GM12878 (cell line): ENCODE data around the gene RFX7. TPM values are rescaled to one million over a fixed set of nuclear protein-coding genes. Genes with fewer than 3 reads are reported as not detected.
A peak's percentile ranks its signal among the peaks of the same experiment; 100 is the strongest.

Experiments used
- ATAC-seq: fragments of 200-7000 bp; cut with Tn5 transposase; 3 replicates; pipeline ENCODE4 v1.9.1; 2020; ENCODE audit warnings: mild to moderate bottlenecking, moderate library complexity
- BruUV-seq: library from RNA; stranded (reverse); fragments of 400-500 nt; replicated peaks from 2 replicates; lab custom pipeline; 2021; lab: Mats Ljungman, UMichigan
- CTCF ChIA-PET: fragments of 300-600 bp; sonication (Branson Sonifier 250); formaldehyde crosslinking; extraction: SDS; loops from one replicate; lab custom pipeline; 2021; ENCODE audit warnings: inconsistent platforms; lab: Yijun Ruan, JAX
- POLR2A ChIA-PET: fragments of 350-600 bp; formaldehyde crosslinking; extraction: SDS; loops from one replicate; lab custom pipeline; 2021; ENCODE audit warnings: inconsistent platforms; lab: Charles Lee
- RAD21 ChIA-PET: fragments of 300-600 bp; sonication (Branson Sonifier 250); formaldehyde crosslinking; loops from one replicate; lab custom pipeline; 2023; ENCODE audit warnings: antibody characterized with exemption; ENCODE audit not compliant: unreplicated experiment; lab: Charles Lee
- SMC1A ChIA-PET: fragments of 300-600 bp; sonication (Branson Sonifier 250); formaldehyde crosslinking; loops from one replicate; lab custom pipeline; 2023; ENCODE audit not compliant: unreplicated experiment, uncharacterized antibody; lab: Charles Lee
- DNase-seq: peaks from one replicate; pipeline ENCODE4 v3.0.0-alpha.2; 2011; ENCODE audit warnings: low read depth, low spot score
- FAIRE-seq: peaks from 3 replicates; lab custom pipeline; 2011; peaks lifted over from hg19 to GRCh38; lab: Jason Lieb, UNC
- H2AFZ ChIP-seq: 2 replicates; pipeline ENCODE4 v1.6.0; 2011; ENCODE audit warnings: low read depth, low read length, control low read depth; ENCODE audit not compliant: control insufficient read depth
- H3K27ac ChIP-seq: 2 replicates; pipeline ENCODE4 v1.5.1; 2011; ENCODE audit warnings: control low read depth; ENCODE audit not compliant: control insufficient read depth, insufficient read depth
- H3K27me3 ChIP-seq, 2 experiments: replicated peaks in 1 of 2; 2 replicates each; pipeline versions ENCODE4 v1.6.0 to v1.6.1; 2011; ENCODE audit warnings: low read length in 1 of 2; ENCODE audit not compliant: control insufficient read depth in 2 of 2, insufficient read depth in 2 of 2
- H3K36me3 ChIP-seq, 2 experiments: 2 replicates each; pipeline ENCODE4 v1.5.1; 2011; ENCODE audit warnings: low read length in 1 of 2; ENCODE audit not compliant: control insufficient read depth in 2 of 2, insufficient read depth in 2 of 2
- H3K4me1 ChIP-seq: 2 replicates; pipeline ENCODE4 v1.6.1; 2011; ENCODE audit warnings: mild to moderate bottlenecking, low read length, moderate library complexity, mixed read lengths; ENCODE audit not compliant: control insufficient read depth, insufficient read depth
- H3K4me2 ChIP-seq: 2 replicates; pipeline ENCODE4 v1.6.0; 2011; ENCODE audit warnings: control low read depth; ENCODE audit not compliant: control insufficient read depth, insufficient read depth
- H3K4me3 ChIP-seq: fragments of 200-600 bp; sonication (generic); 2 replicates; pipeline ENCODE4 v1.5.1; 2016
- H3K79me2 ChIP-seq: 2 replicates; pipeline ENCODE4 v1.6.0; 2011; ENCODE audit warnings: low read length; ENCODE audit not compliant: control insufficient read depth, insufficient read depth
- H3K9ac ChIP-seq: 2 replicates; pipeline ENCODE4 v1.8.0; 2011; ENCODE audit warnings: low read length, control low read depth, mixed read lengths; ENCODE audit not compliant: control insufficient read depth, insufficient read depth
- H3K9me3 ChIP-seq: replicated peaks from 3 replicates; pipeline ENCODE4 v1.5.1; 2011; ENCODE audit warnings: mild to moderate bottlenecking, low read length; ENCODE audit not compliant: control insufficient read depth, insufficient read depth
- H4K20me1 ChIP-seq: 2 replicates; pipeline ENCODE4 v1.6.0; 2011; ENCODE audit not compliant: control insufficient read depth, insufficient read depth
- ATF7 ChIP-seq: fragments of 450-650 bp; IDR thresholded peaks from 2 replicates; pipeline ENCODE4 v1.6.1; 2016; ENCODE audit warnings: low read depth, mild to moderate bottlenecking
- ELK1 ChIP-seq: IDR thresholded peaks from 2 replicates; pipeline ENCODE4 v1.6.1; 2012; ENCODE audit warnings: low read depth, low read length, improper control_type of control experiment
- HDGF ChIP-seq: fragments of 450-650 bp; IDR thresholded peaks from 2 replicates; pipeline ENCODE4 v1.6.1; 2016; ENCODE audit warnings: antibody characterized with exemption
- MTA2 ChIP-seq: fragments of 450-650 bp; IDR thresholded peaks from 2 replicates; pipeline ENCODE4 v1.6.1; 2016; ENCODE audit warnings: low read depth, mild to moderate bottlenecking, moderate library complexity
- ZBTB33 ChIP-seq: fragments of 450-650 bp; IDR thresholded peaks from 2 replicates; pipeline ENCODE4 v1.6.1; 2017; ENCODE audit warnings: mild to moderate bottlenecking
- ZNF207 ChIP-seq: fragments of 450-650 bp; IDR thresholded peaks from 2 replicates; pipeline ENCODE4 v1.6.1; 2014; ENCODE audit warnings: antibody characterized with exemption, mild to moderate bottlenecking, borderline replicate concordance
- ZNF217 ChIP-seq: fragments of 450-650 bp; IDR thresholded peaks from 2 replicates; pipeline ENCODE4 v1.6.1; 2017; ENCODE audit warnings: antibody characterized with exemption, mild to moderate bottlenecking
- WGBS: methylation state at CpG from one replicate; pipeline ENCODE4 v1.1.6; 2016; ENCODE audit warnings: low lambda C conversion rate; ENCODE audit not compliant: insufficient replicate concordance, insufficient coverage; ENCODE audit errors: missing lambda C conversion rate; 5-methylcytosine and 5-hydroxymethylcytosine counted together
- in situ Hi-C: fragments of 300-500 bp; cut with MboI; formaldehyde crosslinking; loops from 9 replicates; pipeline ENCODE4 v1.14.3; 2018; ENCODE audit warnings: mixed read lengths
- intact Hi-C: fragments of 100-400 bp; cut with micrococcal nuclease; formaldehyde crosslinking; loops from one replicate; pipeline ENCODE4 v1.14.2; 2022; ENCODE audit not compliant: unreplicated experiment
- polyA plus RNA-seq, 11 experiments: library from polyadenylated mRNA; depleted of rRNA in 4 of 11; unstranded in 6 of 11; stranded (reverse) in 5 of 11; fragments of >200 nt; fragmentation: Nextera tagmentation in 4 of 11; fragmentation: Illumina TruSeq in 1 of 11; extraction: Ambion mirVana in 4 of 11; extraction: Trizol in 1 of 11; gene quantifications; 1 replicate in 1 of 11; 2 replicates in 10 of 11; pipeline versions ENCODE4 v1.2.1 to v1.2.3, GENCODE V29; 2011 to 2016; ENCODE audit warnings: inconsistent platforms in 2 of 11, missing spikeins in 2 of 11, low read depth in 1 of 11
- total RNA-seq, 4 experiments: library from RNA; depleted of rRNA in 3 of 4; stranded (reverse); fragments of >200 nt in 3 of 4; fragmentation: Illumina TruSeq in 1 of 4; extraction: Trizol in 1 of 4; gene quantifications; 2 replicates each; pipeline versions ENCODE4 v1.2.1 to v1.2.3, GENCODE V29; 2013 to 2021

Gene RFX7
- total and polyA plus RNA-seq, 10 of the 15 experiments (the other 5 are each of a cell fraction or from before 2014, with no cell fraction given): 3.2 to 31.4 (median 10.7) TPM

GRCh38 chr15:56241374-56242105 lies 2.1 kb downstream of the RFX7 start:
- DNase-seq (no peak), ATAC-seq (no peak)
- H3K27me3 ChIP-seq: no peaks in the 10 kb centered on the region
- H3K27ac ChIP-seq: peak overlapping the region; percentile 75
- peak overlapping the region; percentile 87 for H3K4me3 ChIP-seq
- ChIA-PET POLR2A (no interaction called here), SMC1A (no interaction called here)
- peaks cover 7% of the 10 kb centered on the region for H3K4me1 ChIP-seq
- in situ Hi-C loops: no loop called here
- H3K9me3 ChIP-seq: peaks cover 9% of the 10 kb centered on the region; the same call in 2 of the 3 replicates
- H3K4me2 ChIP-seq: peak overlapping the region; percentile 75
- H2AFZ ChIP-seq: no peak overlapping the region; the same call in 1 of the 2 replicates
- intact Hi-C loops: loop anchor here (5.0 to 10.0 kb wide), 3 partner anchors 54 to 247 kb away; partner anchors contain the start of gene NEDD4
- TF ChIP-seq HDGF (no peak), ATF7 (peak; percentile 56), ELK1 (no peak), ZNF207 (no peak), ZNF217 (no peak), MTA2 (no peak), ZBTB33 (no peak)
- TF ChIP-seq, all 136 proteins: peak for 1
- FAIRE-seq: no peak
- WGBS: 2% methylated on average over 5 of the region's 5 CpGs
- BruUV-seq: no TSS peak
- CTCF ChIA-PET: no interaction called here
- H4K20me1 ChIP-seq: no peaks in the 10 kb centered on the region
- peak overlapping the region; percentile 69 for H3K9ac ChIP-seq
- peaks cover 0 to 6% of the 10 kb centered on the region in 2 experiments; a peak in 1 of 4 replicates for H3K36me3 ChIP-seq
- RAD21 ChIA-PET: no interaction called here
- peaks cover 83% of the 10 kb centered on the region for H3K79me2 ChIP-seq
